Ovary (tissue), 9 donors: ENCODE results near the gene H2AZ2. TPM values are rescaled to one million over a fixed set of nuclear protein-coding genes. Genes with fewer than 3 reads are reported as not detected.
"Not testable (repeated sequence)": the region's sequence is repeated elsewhere in the genome, so short reads cannot be mapped to it uniquely, and the experiment has no call there.

Experiments
- DNase-seq, 5 donors: peaks; one replicate each; pipeline ENCODE4 v3.0.0-alpha.2; 2019 to 2020
- H3K27ac ChIP-seq, 2 donors: fragments of 200-600 bp; one replicate each; pipeline versions ENCODE4 v1.5.1 to v1.8.0; 2019 to 2022
- H3K27me3 ChIP-seq: fragments of 200-600 bp; one replicate; pipeline ENCODE4 v1.8.0; 2022
- H3K36me3 ChIP-seq: fragments of 200-600 bp; sonication (generic); one replicate; pipeline ENCODE4 v1.5.1; 2019
- H3K4me1 ChIP-seq: one replicate; pipeline ENCODE4 v1.8.1; 2013; ENCODE audit warnings: mild to moderate bottlenecking, moderate library complexity; ENCODE audit not compliant: insufficient read depth
- H3K4me3 ChIP-seq: fragments of 200-600 bp; sonication (generic); one replicate; pipeline ENCODE4 v1.5.1; 2017
- H3K9me3 ChIP-seq, 2 donors: fragments of 200-600 bp in 1 of 2; sonication (generic) in 1 of 2; one replicate each; pipeline versions ENCODE4 v1.5.1 to v1.8.1; 2013 to 2019; ENCODE audit warnings: mild to moderate bottlenecking in 1 of 2, moderate library complexity in 1 of 2
- EP300 ChIP-seq: sonication (generic); formaldehyde crosslinking; IDR thresholded peaks from one replicate; pipeline ENCODE4 v1.6.1; 2017; ENCODE audit warnings: antibody characterized with exemption
- POLR2A ChIP-seq: fragments of 450-650 bp; IDR thresholded peaks from one replicate; pipeline ENCODE4 v1.6.1; 2017; ENCODE audit warnings: antibody characterized with exemption, mild to moderate bottlenecking, moderate library complexity
- WGBS, 3 donors: extraction: QIAGEN DNeasy Blood & Tissue Kit in 1 of 3; methylation state at CpG; one replicate each; pipeline versions ENCODE4 v1.1.5 to v1.1.7; 2013 to 2017; 5-methylcytosine and 5-hydroxymethylcytosine counted together
- intact Hi-C, 4 donors: fragments of 100-400 bp; cut with DNase I; formaldehyde crosslinking; loops; one replicate each; pipeline versions ENCODE4 v1.11.0 to v1.15.1; 2022 to 2023
- polyA plus RNA-seq, 2 donors: library from polyadenylated mRNA; stranded (reverse); fragments of 200-250 nt in 1 of 2; fragments of 350-450 nt in 1 of 2; fragmentation: Illumina TruSeq in 1 of 2; extraction: RNeasy Lipid Tissue Mini Kit (QIAGEN cat#74804) in 1 of 2; gene quantifications; one replicate each; pipeline ENCODE4 v1.2.3, GENCODE V29; 2013 to 2014
- total RNA-seq, 7 donors: library from RNA; depleted of rRNA in 2 of 7; stranded (reverse); fragments of >200 nt in 2 of 7; fragmentation: NEBNext Ultra II Directional in 3 of 7; extraction: Animal tissue kit (Norgen Biotek cat#: 25700) in 3 of 7; gene quantifications; one replicate each; pipeline versions ENCODE4 v1.1.0 to v1.2.4, GENCODE V29; 2016 to 2023
- TF ChIP-seq, protein P1 (sequence below), 3 donors: fragments of 450-650 bp in 2 of 3; fragments of 200-600 bp in 1 of 3; IDR thresholded peaks; one replicate each; pipeline versions ENCODE4 v1.5.1 to v1.8.0; 2016 to 2022; ENCODE audit warnings: antibody characterized with exemption in 3 of 3, mild to moderate bottlenecking in 1 of 3
- donor health status: DM: no; HTN: no; CAD: no; lungs with moderate emphysema.
- donor health status: DM: no; HTN: no; CAD: no.
- donor health status: Bipolar disorder and iron deficiency.
- donor health status: DM: yes; HTN: yes; CAD: no.
- donor health status: DM: no; HTN: no; CAD: no.
- donor health status: DM: yes; HTN: yes; CAD: no.

Gene H2AZ2
- total and polyA plus RNA-seq, 9 donors = 70.7 to 154 (median 119) TPM

DNA sequence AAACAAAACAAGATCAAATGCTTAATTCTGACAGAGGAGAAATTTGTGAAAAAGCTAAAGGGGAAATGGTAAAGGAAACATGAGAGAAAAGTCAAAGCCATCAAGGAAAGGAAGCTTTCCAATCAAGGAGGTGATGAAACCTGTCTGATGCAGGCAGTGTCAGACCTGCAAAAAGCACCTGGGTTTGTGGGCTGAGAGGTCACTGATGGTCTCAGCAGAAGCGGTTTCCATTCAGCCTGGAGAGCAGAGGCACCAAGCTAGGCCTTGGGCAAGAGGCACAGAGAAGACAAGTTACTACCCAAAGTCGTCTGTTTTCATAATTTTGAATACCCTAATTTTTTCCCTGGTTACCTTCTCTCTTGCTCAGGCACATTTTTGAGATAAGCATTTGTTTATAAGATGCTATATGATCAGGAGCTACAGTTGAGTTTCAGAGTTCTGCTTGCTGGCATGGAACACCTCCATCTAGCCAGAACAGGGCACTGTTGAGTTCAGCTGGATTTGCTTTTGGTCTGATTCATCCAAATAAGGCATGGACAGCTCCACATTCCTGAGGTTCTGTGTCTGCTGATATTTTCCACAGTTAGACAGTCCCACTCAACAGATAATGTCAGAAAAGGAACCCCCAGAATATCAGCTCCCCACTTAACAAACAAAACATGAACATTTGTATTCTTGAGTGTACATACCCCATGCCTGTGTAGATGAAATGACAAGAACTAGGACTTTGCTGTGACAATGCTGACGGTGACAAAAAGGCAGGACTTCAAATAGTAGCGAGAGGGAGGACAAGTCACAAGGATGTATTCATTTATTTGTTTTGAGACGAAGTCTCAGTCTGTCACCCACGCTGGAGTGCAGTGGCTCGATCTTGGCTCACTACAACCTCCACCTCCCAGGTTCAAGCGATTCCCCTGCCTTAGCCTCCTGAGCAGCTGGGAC is 56.3 kb downstream of the H2AZ2 start:
- Histone ChIP-seq H3K36me3 (no peaks in the 10 kb centered on the region), H3K27ac (no peak overlapping the region), H3K9me3 (no peaks in the 10 kb centered on the region), H3K27me3 (no peaks in the 10 kb centered on the region), H3K4me3 (no peak overlapping the region), H3K4me1 (no peaks in the 10 kb centered on the region)
- intact Hi-C loops = no loop called here
- no peak for DNase-seq
- WGBS, 3 donors = 67 to 80% (median 76%) methylated on average over 8 of the region's 8 CpGs
- TF ChIP-seq, protein P1, sequence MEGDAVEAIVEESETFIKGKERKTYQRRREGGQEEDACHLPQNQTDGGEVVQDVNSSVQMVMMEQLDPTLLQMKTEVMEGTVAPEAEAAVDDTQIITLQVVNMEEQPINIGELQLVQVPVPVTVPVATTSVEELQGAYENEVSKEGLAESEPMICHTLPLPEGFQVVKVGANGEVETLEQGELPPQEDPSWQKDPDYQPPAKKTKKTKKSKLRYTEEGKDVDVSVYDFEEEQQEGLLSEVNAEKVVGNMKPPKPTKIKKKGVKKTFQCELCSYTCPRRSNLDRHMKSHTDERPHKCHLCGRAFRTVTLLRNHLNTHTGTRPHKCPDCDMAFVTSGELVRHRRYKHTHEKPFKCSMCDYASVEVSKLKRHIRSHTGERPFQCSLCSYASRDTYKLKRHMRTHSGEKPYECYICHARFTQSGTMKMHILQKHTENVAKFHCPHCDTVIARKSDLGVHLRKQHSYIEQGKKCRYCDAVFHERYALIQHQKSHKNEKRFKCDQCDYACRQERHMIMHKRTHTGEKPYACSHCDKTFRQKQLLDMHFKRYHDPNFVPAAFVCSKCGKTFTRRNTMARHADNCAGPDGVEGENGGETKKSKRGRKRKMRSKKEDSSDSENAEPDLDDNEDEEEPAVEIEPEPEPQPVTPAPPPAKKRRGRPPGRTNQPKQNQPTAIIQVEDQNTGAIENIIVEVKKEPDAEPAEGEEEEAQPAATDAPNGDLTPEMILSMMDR (IDR thresholded peaks at IDR 0.05) = no peak
- no peak for TF ChIP-seq EP300
- no peak for TF ChIP-seq POLR2A

DNA sequence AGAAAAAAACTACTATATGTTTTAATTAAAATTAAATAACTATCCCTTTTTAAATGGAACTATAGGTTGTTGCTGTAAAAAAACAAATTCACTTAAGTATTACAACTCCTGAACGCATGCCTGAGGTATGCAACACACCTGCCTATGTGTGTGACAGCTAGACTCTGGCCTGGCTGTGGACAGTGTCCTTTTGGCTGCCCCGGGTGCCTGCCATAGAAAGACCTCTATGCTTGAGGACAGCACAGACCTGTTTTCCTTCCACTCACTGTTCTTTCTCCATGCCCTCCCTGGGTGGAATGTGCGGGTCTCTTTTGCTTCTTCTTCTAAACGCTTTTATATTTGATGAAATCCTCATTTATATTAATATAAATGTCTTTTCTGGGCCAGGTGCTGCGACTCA is 57.9 kb downstream of the H2AZ2 start:
- Histone ChIP-seq H3K4me3 (no peak overlapping the region), H3K36me3 (no peaks in the 10 kb centered on the region), H3K27ac (no peak overlapping the region), H3K9me3 (no peaks in the 10 kb centered on the region), H3K4me1 (no peaks in the 10 kb centered on the region), H3K27me3 (no peaks in the 10 kb centered on the region)
- WGBS, 3 donors = 85 to 91% (median 89%) methylated on average over 5 of the region's 5 CpGs
- TF ChIP-seq EP300 (no peak), POLR2A (no peak)
- TF ChIP-seq, protein P1 (IDR thresholded peaks at IDR 0.05) = no peak
- no peak for DNase-seq
- intact Hi-C loops = no loop called here

DNA sequence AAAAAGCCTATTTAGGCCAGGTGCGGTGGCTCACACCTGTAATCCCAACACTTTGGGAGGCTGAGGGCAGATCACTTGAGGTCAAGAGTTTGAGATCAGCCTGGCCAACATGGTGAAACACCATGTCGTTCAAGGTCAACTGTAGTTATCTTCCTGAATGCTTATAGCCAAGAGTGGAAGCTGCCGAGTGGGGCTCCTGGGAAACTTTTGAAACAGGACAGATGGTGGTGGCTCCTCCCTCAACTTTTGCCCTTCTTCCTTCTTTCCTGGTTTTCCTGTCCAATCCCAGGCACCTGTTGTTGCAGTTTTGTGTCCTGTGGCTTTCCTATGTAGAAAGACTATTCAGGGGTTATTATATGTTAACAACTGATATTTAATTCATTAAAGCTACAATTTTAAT is 60.1 kb downstream of the H2AZ2 start:
- TF ChIP-seq, protein P1 (IDR thresholded peaks at IDR 0.05) = no peak
- no peak for TF ChIP-seq EP300
- TF ChIP-seq POLR2A = no peak
- Histone ChIP-seq H3K9me3 (no peaks in the 10 kb centered on the region), H3K4me3 (no peak overlapping the region), H3K27ac (no peak overlapping the region), H3K4me1 (no peaks in the 10 kb centered on the region), H3K36me3 (no peaks in the 10 kb centered on the region), H3K27me3 (no peaks in the 10 kb centered on the region)
- intact Hi-C loops = no loop called here
- DNase-seq = no peak
- 42 to 53% (median 46%) methylated on average over 3 of the region's 3 CpGs for WGBS, 3 donors

DNA sequence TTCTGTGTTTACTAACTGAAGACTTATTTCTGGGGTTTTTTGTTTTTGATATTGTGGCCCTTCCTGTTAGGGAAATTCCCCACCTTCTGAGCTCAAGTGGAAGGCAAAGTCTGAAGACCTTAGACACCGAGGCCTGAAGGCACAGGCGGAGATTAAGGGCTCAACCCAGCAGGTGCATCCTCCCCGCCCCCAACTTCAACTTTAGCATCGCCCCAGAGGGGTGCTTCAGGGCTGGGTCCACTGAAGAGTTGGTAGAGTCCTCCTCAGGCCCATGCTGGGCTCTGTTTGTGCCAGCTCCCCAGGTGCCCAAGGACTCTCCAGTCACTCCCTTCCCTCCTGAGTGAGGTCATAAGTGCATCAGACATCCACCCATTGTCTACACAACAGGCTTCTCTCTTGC is 60.8 kb downstream of the H2AZ2 start:
- intact Hi-C loops = no loop called here
- Histone ChIP-seq H3K4me1 (no peaks in the 10 kb centered on the region), H3K4me3 (no peak overlapping the region), H3K27ac (no peak overlapping the region), H3K9me3 (no peaks in the 10 kb centered on the region), H3K27me3 (no peaks in the 10 kb centered on the region), H3K36me3 (no peaks in the 10 kb centered on the region)
- TF ChIP-seq, protein P1 (IDR thresholded peaks at IDR 0.05) = no peak
- TF ChIP-seq POLR2A (no peak), EP300 (no peak)
- WGBS, 3 donors = 83 to 89% (median 85%) methylated on average over 4 of the region's 4 CpGs
- no peak for DNase-seq

DNA sequence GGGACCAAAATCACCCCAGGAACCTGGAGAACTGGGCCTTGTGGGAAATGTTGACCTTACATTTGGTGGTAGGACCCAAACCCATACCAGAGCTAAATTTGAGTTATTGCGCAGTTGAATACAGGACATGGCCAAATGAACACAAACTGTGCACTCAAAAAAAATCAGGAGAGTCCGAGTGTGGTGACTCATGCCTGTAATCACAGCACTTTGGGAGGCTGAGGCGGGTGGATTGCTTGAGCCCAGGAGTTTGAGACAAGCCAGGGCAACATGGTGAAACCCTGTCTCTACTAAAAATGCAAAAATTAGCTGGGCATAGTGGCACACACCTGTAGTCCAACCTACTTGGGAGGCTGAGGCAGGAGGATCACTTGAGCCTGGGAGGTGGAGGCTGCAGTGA is 62.7 kb downstream of the H2AZ2 start:
- H3K36me3 ChIP-seq, H3K4me3 ChIP-seq, H3K27ac ChIP-seq, intact Hi-C loops, H3K9me3 ChIP-seq, DNase-seq, H3K27me3 ChIP-seq, H3K4me1 ChIP-seq: not testable (repeated sequence)
- 90 to 93% (median 91%) methylated on average over 3 of the region's 3 CpGs for WGBS, 3 donors
